HL-60/S4 (cell line): ENCODE results near the gene PITPNM3.

ENCODE experiments used
- in situ Hi-C: fragments of 300-500 bp; cut with MboI; formaldehyde crosslinking; loops from 2 replicates; pipeline ENCODE4 v1.14.3; 2022; ENCODE audit warnings: low sequenced_read_pairs

The PITPNM3 gene

DNA sequence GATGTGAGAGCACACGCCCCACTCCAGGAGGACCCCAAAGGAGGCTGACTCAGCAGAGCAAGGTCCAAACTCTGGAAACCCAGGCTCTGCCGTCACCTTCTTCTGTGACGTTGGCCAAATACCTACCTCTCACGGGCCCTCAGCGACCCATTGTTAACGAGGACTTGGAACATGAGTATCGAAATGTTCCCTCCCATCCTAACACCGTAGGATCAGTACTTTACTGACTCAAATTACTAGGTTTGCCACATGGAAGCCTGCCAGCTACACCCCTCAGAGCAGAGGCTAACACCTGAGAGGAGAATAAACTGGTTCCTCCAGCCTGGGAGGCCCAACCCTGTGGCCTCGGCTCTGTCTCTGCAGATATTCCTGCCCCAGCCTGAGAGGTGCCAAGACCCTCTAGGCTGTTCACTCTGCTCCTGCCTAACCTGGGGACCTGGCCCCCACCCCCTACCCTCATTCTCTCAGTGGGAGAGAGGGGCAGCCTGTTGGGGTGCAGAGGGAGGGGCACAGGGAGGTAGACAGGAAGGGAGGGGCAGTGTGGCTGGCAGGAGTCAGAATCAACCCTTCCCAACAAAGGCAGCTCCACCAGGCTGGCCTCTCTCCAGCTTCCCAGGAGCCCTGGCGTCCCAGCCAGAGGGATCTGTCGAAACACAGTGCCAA lies 4.4 kb downstream of the PITPNM3 start:
- in situ Hi-C loops = no loop called here

- in situ Hi-C loops = no loop called here
Observed at GRCh38 chr17:6551356-6551755, 5.0 kb downstream of the PITPNM3 start.

GRCh38 chr17:6549384-6550036 lies 6.8 kb downstream of the PITPNM3 start:
- in situ Hi-C loops = no loop called here

- in situ Hi-C loops = no loop called here
Observed at GRCh38 chr17:6548578-6549330, 7.6 kb downstream of the PITPNM3 start.

- in situ Hi-C loops = no loop called here
Observed at GRCh38 chr17:6548034-6548433, 8.3 kb downstream of the PITPNM3 start.

DNA sequence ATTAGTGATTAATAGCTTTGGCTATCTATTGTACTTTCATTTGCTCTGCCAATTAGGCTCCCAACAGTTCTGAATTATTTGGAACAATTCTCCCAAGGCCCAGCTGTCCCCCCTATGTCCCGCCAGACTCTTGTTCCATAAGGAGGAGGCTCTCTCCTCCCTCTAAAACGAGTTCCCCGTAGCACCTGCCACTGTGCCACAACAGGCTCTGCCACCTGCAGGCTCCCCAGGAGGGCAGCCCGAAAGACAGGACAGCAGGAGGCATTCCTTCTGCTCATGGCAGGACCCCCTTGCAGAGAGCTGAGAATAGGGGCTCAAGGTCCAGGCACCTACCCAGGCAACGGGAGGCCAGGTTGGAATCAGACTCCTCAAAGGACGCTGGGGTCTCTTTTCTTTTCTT lies 9.0 kb downstream of the PITPNM3 start:
- in situ Hi-C loops = no loop called here

DNA sequence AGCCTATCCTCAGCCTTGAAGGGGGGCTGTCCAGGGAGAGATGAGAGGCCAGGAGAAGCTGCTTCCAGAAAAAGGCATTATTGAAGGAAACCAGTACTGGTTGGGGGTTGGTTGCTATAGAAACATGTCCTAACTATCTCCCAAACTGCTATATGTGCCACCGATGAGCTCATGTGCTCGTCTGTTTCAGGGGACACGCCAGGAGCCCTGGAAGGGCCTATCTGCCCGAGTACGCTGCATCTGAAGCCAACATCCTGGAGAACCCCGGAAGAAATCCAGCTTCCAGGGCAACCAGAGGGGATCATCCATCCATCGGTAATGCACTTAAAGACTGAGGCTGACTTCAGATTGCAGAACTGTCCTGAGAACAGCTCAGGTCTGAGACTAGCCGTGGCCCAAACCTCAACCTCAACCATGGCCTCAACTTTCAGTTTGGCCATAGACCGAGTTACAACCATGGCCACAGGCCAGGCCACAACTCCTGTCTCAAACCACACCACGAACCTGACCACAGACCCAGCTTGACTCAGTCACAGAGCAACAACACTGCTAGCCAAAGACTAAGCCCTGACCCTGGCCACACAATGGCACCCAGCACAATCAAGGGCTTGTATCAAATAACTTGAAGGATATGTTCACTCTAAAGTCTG lies 10.2 kb downstream of the PITPNM3 start:
- in situ Hi-C loops = no loop called here

DNA sequence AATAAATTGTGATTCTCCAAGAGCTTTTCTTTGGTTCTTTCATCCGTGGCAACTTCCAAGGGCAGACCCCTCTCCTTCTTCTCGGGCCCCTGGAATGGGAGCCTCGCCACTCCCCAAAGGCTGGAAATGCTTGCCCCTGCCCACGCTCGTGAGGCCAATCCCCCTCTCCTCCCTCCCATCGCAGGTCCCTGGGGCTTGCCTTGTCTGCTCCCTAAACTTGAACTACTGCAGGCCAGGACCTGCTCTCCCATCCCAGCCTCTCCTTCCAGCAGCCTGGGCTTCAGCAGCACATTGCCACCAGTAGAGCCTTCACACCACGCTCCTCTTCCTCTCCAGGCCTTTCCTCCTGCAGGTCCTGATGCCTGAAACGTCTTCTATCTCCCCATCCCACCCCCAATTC lies 11.1 kb downstream of the PITPNM3 start:
- in situ Hi-C loops = no loop called here

GRCh38 chr17:6544011-6544370 lies 12.4 kb downstream of the PITPNM3 start:
- in situ Hi-C loops = no loop called here

GRCh38 chr17:6543079-6544010 lies 13.0 kb downstream of the PITPNM3 start:
- in situ Hi-C loops = no loop called here

DNA sequence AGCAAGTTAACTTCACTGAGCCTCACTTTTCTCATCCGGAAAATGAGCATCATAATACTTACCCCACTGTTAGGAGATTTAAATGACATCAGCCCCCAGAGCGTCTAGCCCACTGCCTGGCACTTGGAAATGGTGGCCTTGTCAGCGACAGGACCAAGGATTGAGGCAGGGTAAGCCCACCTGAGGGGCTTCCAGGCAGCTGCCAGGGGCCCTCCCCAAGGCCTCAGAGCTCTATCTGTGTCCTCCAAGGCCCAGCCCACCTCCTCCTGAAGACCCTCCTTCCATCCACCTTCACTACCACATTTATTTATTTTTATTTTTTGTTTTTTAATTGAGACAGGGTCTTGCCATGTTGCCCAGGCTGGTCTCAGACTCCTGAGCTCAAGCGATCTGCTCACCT lies 13.8 kb downstream of the PITPNM3 start:
- in situ Hi-C loops = no loop called here

DNA sequence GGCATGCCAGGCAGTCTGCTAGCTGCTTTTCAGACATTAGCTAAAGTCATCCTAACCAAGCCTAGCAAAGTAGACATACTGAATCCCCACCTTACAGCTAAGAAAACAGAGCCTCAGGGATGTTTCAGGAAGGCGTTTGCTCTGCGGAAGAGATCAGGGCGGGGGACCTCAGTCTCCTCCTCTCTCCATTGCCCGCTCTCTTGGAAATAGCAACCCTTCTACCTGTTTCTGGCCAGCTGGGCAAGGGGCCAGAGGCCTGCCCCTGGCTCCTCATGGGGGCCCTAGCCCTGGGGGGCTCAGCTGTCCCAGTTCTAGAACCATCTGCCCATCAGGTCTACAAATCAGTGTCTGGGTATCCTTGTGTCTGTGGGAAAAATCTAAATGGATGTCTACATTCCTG lies 14.5 kb downstream of the PITPNM3 start:
- in situ Hi-C loops = no loop called here

DNA sequence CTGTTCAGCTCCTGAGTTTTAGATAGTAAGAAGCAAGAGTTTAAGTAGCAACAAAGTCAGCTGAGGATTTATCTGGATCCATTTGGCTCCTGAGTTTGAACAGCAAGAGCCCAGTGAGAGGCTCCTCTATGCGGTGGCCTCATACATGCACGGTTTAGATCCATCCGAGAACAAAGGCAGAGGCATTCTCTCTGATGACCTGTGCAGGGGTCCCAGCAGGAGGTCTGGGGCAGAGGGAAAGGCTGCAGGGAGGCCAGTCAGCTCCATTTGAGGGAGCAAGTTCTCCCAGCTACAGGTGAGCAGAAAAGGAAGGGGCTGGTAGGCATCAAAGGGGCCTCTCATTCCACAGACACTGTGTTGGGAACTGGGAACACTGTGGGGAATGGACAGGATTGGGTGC lies 16.5 kb downstream of the PITPNM3 start:
- in situ Hi-C loops = no loop called here

- in situ Hi-C loops = no loop called here
Observed at GRCh38 chr17:6536566-6537065, 19.7 kb downstream of the PITPNM3 start.

GRCh38 chr17:6536053-6536452 lies 20.3 kb downstream of the PITPNM3 start:
- in situ Hi-C loops = no loop called here

- in situ Hi-C loops = no loop called here
Observed at GRCh38 chr17:6534846-6535514, 21.4 kb downstream of the PITPNM3 start.

- in situ Hi-C loops = no loop called here
Observed at GRCh38 chr17:6532441-6532885, 23.9 kb downstream of the PITPNM3 start.

- in situ Hi-C loops = no loop called here
Observed at GRCh38 chr17:6531575-6531974, 24.8 kb downstream of the PITPNM3 start.

GRCh38 chr17:6530324-6530920 lies 25.9 kb downstream of the PITPNM3 start:
- in situ Hi-C loops = no loop called here
